GM06990 (cell line): Measurements from ENCODE around the gene LYPLAL1.

Experiments used
- DNase-seq: peaks from one replicate; pipeline ENCODE4 v3.0.0-alpha.2; 2011; ENCODE audit not compliant: insufficient read length; ENCODE audit errors: extremely low read depth
- H3K27me3 ChIP-seq: replicated peaks from 2 replicates; pipeline ENCODE4 v1.6.0; 2011; ENCODE audit warnings: low read length; ENCODE audit not compliant: control insufficient read depth, insufficient read depth
- H3K36me3 ChIP-seq: 2 replicates; pipeline ENCODE4 v1.5.1; 2011; ENCODE audit warnings: low read length; ENCODE audit not compliant: control insufficient read depth, insufficient read depth
- H3K4me3 ChIP-seq: replicated peaks from 2 replicates; pipeline ENCODE4 v1.5.1; 2011; ENCODE audit warnings: low read depth, mild to moderate bottlenecking, control low read depth, low read length
- TF ChIP-seq, protein P1 (sequence below): IDR thresholded peaks from 2 replicates; pipeline ENCODE4 v1.5.1; 2011; ENCODE audit warnings: low read length, control low read depth, mild to moderate bottlenecking, inconsistent platforms; ENCODE audit not compliant: insufficient read depth, poor library complexity, severe bottlenecking

LYPLAL1 gene

GRCh38 chr1:219130366-219130935, 43.2 kb upstream of the LYPLAL1 start:
- Histone ChIP-seq H3K36me3 (no peaks in the 10 kb centered on the region), H3K27me3 (no peaks in the 10 kb centered on the region)
- TF ChIP-seq, protein P1, sequence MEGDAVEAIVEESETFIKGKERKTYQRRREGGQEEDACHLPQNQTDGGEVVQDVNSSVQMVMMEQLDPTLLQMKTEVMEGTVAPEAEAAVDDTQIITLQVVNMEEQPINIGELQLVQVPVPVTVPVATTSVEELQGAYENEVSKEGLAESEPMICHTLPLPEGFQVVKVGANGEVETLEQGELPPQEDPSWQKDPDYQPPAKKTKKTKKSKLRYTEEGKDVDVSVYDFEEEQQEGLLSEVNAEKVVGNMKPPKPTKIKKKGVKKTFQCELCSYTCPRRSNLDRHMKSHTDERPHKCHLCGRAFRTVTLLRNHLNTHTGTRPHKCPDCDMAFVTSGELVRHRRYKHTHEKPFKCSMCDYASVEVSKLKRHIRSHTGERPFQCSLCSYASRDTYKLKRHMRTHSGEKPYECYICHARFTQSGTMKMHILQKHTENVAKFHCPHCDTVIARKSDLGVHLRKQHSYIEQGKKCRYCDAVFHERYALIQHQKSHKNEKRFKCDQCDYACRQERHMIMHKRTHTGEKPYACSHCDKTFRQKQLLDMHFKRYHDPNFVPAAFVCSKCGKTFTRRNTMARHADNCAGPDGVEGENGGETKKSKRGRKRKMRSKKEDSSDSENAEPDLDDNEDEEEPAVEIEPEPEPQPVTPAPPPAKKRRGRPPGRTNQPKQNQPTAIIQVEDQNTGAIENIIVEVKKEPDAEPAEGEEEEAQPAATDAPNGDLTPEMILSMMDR, result no peak

DNA sequence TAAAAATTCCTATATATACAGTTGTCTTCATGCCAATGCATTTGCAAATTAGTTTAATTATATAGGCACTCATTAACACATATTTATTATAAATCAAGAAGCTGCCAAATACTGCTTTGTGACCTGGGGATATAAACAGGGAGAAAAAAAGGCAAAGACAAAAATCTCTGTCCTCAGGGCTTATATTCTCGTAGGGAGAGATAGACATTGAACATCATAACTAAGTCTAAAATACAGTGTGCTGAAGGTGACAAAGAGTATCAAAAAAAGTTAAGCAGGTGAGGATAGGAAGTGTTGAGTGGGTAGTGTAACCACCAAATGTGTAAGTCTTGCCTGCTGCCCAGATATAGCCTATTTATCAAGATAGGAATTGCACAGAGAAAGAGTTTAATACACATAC, 40.7 kb upstream of the LYPLAL1 start:
- TF ChIP-seq, protein P1, result no peak
- DNase-seq, result no peak
- Histone ChIP-seq H3K4me3 (no peak overlapping the region), H3K36me3 (no peaks in the 10 kb centered on the region), H3K27me3 (no peaks in the 10 kb centered on the region)

More at GRCh38 chr1:219130366-219130935, 43.2 kb upstream of the LYPLAL1 start:
- H3K4me3 ChIP-seq, result no peak overlapping the region
- peak; percentile 4 for DNase-seq

DNA sequence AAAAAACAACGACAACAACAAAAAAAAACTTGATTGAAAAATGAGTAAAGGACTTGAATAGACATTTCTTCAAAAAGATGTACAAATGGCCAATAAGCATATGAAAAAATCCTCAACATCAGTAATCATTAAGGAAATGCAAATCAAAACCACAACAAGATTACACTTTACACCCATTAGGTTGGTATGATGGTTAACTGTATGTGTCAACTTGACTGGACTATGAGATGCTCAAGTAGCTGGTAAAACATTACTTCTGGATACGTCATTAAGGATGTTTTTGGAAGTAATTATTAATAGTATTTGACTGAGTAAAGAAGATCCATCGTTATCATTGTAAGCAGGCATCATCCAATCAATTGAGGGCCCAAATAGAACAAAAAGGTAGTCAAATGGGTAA, 34.9 kb upstream of the LYPLAL1 start:
- DNase-seq, result no peak
- TF ChIP-seq, protein P1, result no peak
- Histone ChIP-seq H3K36me3 (no peaks in the 10 kb centered on the region), H3K27me3 (no peaks in the 10 kb centered on the region), H3K4me3 (no peak overlapping the region)

- no peak for DNase-seq
- Histone ChIP-seq H3K27me3 (no peaks in the 10 kb centered on the region), H3K36me3 (no peaks in the 10 kb centered on the region), H3K4me3 (no peak overlapping the region)
- TF ChIP-seq, protein P1, result no peak
These were observed 33.3 kb upstream of the LYPLAL1 start for GRCh38 chr1:219140303-219140877.

GRCh38 chr1:219143735-219144134, 29.9 kb upstream of the LYPLAL1 start:
- TF ChIP-seq, protein P1, result no peak
- no peak for DNase-seq
- no peaks in the 10 kb centered on the region for H3K36me3 ChIP-seq

More at GRCh38 chr1:219143735-219144134, 29.9 kb upstream of the LYPLAL1 start:
- Histone ChIP-seq H3K27me3 (no peaks in the 10 kb centered on the region), H3K4me3 (no peak overlapping the region)
